A549 (cell line): ENCODE data around the gene WFDC12.

Experiments used
- POLR2A ChIP-seq: IDR thresholded peaks from 2 replicates; pipeline ENCODE4 v1.6.1; 2012; ENCODE audit warnings: mild to moderate bottlenecking, low read length
- RNF2 ChIP-seq: fragments of 200-600 bp; sonication (generic); IDR thresholded peaks from 2 replicates; pipeline ENCODE4 v1.6.1; 2016; ENCODE audit warnings: low read depth, mild to moderate bottlenecking, antibody characterized with exemption, moderate library complexity, borderline replicate concordance
- TF ChIP-seq, protein P1 (sequence below): fragments of >200 bp; sonication (Bioruptor Twin); formaldehyde crosslinking; IDR thresholded peaks from 3 replicates; pipeline ENCODE4 v1.5.1; 2016
- TF ChIP-seq, protein P2 (sequence below): fragments of 450-650 bp; IDR thresholded peaks from 2 replicates; pipeline ENCODE4 v1.6.1; 2014; ENCODE audit warnings: antibody characterized with exemption

DNA sequence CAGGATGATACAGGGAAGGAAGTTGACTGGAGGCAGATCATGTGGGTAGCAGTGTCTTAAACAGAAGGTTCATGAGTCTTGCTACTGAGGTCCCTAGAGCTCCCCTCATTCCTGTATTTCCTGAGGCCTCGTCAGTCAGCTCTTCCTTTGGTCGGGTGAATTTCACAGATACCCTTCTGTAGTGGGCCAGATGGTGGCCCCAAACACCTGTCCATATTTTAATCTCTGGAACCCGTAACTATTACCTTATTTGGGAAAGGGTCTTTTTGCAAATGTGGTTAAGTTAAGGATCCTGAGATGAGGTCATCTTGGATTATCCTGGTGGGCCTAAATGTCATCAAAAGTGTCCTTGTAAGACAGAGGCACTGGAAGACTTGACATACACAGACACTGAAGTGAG is 32.9 kb downstream of the WFDC12 start:
- TF ChIP-seq, protein P1, sequence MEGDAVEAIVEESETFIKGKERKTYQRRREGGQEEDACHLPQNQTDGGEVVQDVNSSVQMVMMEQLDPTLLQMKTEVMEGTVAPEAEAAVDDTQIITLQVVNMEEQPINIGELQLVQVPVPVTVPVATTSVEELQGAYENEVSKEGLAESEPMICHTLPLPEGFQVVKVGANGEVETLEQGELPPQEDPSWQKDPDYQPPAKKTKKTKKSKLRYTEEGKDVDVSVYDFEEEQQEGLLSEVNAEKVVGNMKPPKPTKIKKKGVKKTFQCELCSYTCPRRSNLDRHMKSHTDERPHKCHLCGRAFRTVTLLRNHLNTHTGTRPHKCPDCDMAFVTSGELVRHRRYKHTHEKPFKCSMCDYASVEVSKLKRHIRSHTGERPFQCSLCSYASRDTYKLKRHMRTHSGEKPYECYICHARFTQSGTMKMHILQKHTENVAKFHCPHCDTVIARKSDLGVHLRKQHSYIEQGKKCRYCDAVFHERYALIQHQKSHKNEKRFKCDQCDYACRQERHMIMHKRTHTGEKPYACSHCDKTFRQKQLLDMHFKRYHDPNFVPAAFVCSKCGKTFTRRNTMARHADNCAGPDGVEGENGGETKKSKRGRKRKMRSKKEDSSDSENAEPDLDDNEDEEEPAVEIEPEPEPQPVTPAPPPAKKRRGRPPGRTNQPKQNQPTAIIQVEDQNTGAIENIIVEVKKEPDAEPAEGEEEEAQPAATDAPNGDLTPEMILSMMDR: no peak
- TF ChIP-seq, protein P2, sequence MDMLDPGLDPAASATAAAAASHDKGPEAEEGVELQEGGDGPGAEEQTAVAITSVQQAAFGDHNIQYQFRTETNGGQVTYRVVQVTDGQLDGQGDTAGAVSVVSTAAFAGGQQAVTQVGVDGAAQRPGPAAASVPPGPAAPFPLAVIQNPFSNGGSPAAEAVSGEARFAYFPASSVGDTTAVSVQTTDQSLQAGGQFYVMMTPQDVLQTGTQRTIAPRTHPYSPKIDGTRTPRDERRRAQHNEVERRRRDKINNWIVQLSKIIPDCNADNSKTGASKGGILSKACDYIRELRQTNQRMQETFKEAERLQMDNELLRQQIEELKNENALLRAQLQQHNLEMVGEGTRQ: no peak
- TF ChIP-seq POLR2A (no peak), RNF2 (no peak)
